Activated naive CD4-positive, alpha-beta T cell treated with anti-CD3 and anti-CD28 coated beads, Interleukin-2, amount 10 ng/mL, durations not matched to agents 7 days and 5 days (primary cell): ENCODE results near the gene EIF3K.
"Not testable (repeated sequence)": the region's sequence is repeated elsewhere in the genome, so short reads cannot be mapped to it uniquely, and the experiment has no call there.

Experiments
- CTCF ChIA-PET: fragments of 350-600 bp; sonication (Branson Sonifier 250); formaldehyde crosslinking; loops from one replicate; lab custom pipeline; 2021; ENCODE audit warnings: antibody characterized with exemption; lab: Charles Lee
- DNase-seq: peaks from one replicate; pipeline ENCODE4 v3.0.0-alpha.2; 2020
- H3K27ac Mint-ChIP-seq: one replicate; pipeline ENCODE4 v1.8.0; 2021; ENCODE audit warnings: mild to moderate bottlenecking, moderate library complexity, mixed read lengths
- H3K27me3 Mint-ChIP-seq: one replicate; pipeline ENCODE4 v1.8.0; 2021; ENCODE audit warnings: mild to moderate bottlenecking, mixed read lengths
- H3K36me3 Mint-ChIP-seq: one replicate; pipeline ENCODE4 v1.8.0; 2021; ENCODE audit warnings: mixed read lengths
- H3K4me1 Mint-ChIP-seq: one replicate; pipeline ENCODE4 v1.8.0; 2021; ENCODE audit warnings: mixed read lengths
- H3K4me3 Mint-ChIP-seq: one replicate; pipeline ENCODE4 v1.8.0; 2021; ENCODE audit warnings: mild to moderate bottlenecking, moderate library complexity, mixed read lengths
- H3K9me3 Mint-ChIP-seq: one replicate; pipeline ENCODE4 v1.8.0; 2021; ENCODE audit warnings: mixed read lengths

EIF3K gene, protein sequence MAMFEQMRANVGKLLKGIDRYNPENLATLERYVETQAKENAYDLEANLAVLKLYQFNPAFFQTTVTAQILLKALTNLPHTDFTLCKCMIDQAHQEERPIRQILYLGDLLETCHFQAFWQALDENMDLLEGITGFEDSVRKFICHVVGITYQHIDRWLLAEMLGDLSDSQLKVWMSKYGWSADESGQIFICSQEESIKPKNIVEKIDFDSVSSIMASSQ

DNA sequence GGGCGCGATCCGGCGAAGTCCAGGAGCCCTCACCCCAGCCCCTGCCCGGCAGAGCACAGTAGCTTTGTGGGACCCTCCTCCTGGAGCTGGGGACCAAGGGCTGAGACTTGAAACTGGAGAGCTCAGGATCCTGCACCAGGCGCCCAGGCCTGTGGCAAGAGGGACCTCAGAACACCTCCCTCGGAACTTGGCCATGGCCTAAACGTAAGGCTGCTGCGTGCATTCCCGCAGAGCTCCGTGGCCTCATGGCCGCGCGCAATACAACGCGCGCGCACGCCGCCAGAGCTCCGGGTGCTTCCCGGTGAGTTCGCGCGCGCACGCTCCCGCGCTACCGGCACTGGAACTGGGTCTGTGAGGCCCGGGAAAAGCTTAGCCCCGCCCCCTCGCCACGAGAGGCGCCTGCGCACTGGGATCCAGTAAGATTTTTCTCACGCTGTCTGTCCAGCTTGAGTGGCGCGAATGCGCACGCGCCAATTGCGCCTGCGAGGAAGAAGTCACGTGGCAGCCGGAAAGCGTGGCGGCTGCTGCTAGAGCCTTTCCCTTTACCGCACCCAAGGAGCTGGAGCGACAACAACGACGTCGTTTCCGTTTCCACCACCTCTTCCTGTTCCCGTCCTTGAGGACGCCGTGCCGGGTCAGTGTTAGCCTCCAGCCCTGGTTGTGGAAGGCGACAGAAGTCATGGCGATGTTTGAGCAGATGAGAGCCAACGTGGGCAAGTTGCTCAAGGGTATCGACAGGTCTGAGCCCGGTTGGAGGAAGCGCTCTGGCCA lies at the start of gene EIF3K:
Gene EIF3K, plus strand, starts transcription at position 599 of the 771 bp plus-strand sequence. Its CDS starts 81 bp downstream, at position 680.
- peak within 1 kb of the TSS; percentile 99 for H3K4me3 Mint-ChIP-seq
- DNase-seq: peak; percentile 98
- peaks cover 61% of the 10 kb centered on the region for H3K4me1 Mint-ChIP-seq
- H3K36me3 Mint-ChIP-seq: peaks cover 51% of the 10 kb centered on the region
- no peaks in the 10 kb centered on the region for H3K27me3 Mint-ChIP-seq
- CTCF ChIA-PET: interaction anchor here (0.9 to 3.5 kb wide), 11 partner anchors 15 to 311 kb away, joined by 3 to 16 read pairs (median 5); partner anchors contain the start of genes FAM98C, MRPS12 and SARS2
- no peaks in the 10 kb centered on the region for H3K9me3 Mint-ChIP-seq
- peak within 1 kb of the TSS; percentile 94 for H3K27ac Mint-ChIP-seq

DNA sequence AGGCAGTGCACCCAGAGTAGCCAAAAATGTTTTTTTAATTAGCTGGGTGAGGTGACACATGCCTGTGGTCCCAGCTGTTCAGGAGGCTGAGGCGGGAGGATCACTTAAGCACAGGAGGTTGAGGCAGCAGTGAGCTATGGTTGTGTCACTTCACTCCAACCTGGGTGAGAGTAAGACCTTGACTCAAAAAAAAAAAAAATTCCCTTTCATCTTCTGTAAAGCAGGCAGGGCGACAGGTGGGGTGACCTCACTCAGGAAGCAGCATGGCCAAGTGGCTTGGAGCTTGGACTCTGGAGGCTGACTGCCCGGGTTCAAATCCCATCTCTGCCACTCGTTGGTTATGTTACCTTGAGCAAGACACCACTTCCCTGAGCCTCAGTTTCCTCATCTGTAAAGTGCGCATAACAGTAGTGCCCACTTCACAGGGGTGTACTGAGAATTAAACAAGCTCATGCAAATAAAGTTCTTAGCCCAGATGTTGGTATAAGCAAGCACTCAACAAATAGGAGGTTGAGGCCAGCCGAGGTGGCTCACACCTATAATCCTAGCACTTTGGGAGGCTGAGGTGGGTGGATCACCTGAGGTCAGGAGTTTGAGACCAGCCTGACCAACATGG lies 49.5 kb upstream of the EIF3K start:
- no peaks in the 10 kb centered on the region for H3K36me3 Mint-ChIP-seq
- no peaks in the 10 kb centered on the region for H3K9me3 Mint-ChIP-seq
- H3K4me3 Mint-ChIP-seq: no peak overlapping the region
- peaks cover 7% of the 10 kb centered on the region for H3K4me1 Mint-ChIP-seq
- H3K27me3 Mint-ChIP-seq: peaks cover 59% of the 10 kb centered on the region
- no peak overlapping the region for H3K27ac Mint-ChIP-seq
- CTCF ChIA-PET: interaction anchor here (0.6 kb wide), 1 partner anchor 13 kb away, joined by 3 read pairs; no protein-coding TSS in a partner anchor
- DNase-seq: no peak

DNA sequence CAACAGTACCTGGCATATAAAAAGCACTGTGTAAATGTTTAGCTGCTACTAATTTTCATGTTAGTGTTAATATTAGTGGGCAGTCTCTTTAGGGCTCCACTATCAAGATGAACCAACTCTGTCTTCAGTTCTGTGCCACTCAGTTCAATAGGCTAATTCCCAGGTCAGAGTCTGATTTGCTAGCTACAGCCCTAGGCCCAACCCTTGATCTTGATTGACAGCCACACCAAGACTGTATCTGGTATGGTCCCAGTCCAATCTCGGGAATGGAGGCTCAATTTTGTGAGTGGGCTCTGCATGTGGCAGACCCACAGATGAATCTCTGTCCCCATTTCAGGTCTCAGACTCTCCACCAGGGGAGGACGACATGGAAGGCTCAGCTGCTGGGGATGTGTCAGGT lies 47.3 kb upstream of the EIF3K start:
- Mint-ChIP-seq H3K4me3 (no peak overlapping the region), H3K9me3 (no peaks in the 10 kb centered on the region), H3K36me3 (no peaks in the 10 kb centered on the region), H3K4me1 (no peaks in the 10 kb centered on the region), H3K27me3 (peaks cover 43% of the 10 kb centered on the region), H3K27ac (no peak overlapping the region)
- CTCF ChIA-PET: no interaction called here
- DNase-seq: no peak

DNA sequence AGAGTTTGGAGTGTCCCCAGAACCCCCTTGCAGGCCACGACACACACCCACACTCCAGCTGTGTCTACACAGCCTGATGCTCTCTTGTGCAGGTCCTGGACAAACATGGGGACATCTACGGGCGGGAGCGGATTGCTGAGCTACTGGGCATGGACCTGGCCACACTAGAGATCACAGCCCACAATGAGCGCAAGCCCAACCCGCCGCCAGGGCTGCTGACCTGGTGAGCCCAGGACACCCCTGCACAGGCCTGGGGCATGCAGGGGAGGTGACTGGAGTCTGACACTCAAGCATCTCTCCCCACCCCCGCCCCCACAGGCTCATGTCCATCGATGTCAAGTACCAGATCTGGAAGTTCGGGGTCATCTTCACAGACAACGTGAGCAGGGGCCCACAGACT lies 41.2 kb upstream of the EIF3K start:
- H3K4me3 Mint-ChIP-seq: no peak overlapping the region
- DNase-seq: no peak
- CTCF ChIA-PET: no interaction called here
- H3K36me3 Mint-ChIP-seq: no peaks in the 10 kb centered on the region
- H3K9me3 Mint-ChIP-seq: no peaks in the 10 kb centered on the region
- peaks cover 17% of the 10 kb centered on the region for H3K4me1 Mint-ChIP-seq
- peaks cover 16% of the 10 kb centered on the region for H3K27me3 Mint-ChIP-seq
- H3K27ac Mint-ChIP-seq: no peak overlapping the region

DNA sequence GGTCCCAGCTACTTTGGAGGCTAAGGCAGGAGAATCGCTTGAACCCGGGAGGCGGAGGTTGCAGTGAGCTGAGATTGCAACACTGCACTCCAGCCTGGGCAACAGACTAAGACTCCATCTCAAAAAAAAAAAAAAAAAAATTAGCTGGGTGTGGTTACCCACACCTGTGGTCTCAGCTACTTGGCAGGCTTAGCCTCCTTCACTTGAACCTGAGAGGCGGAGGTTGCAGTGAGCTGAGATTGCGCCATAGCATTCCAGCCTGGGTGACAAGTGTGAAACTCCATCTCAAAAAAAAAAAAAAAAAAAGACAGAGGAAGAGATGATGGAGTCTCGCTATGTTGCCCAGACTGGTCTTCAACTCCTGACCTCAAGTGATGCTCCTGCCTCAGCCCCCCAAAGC lies 39.7 kb upstream of the EIF3K start:
- H3K36me3 Mint-ChIP-seq, DNase-seq, H3K27ac Mint-ChIP-seq, CTCF ChIA-PET, H3K4me3 Mint-ChIP-seq, H3K9me3 Mint-ChIP-seq: not testable (repeated sequence)
- H3K27me3 Mint-ChIP-seq: peaks cover 13% of the 10 kb centered on the region
- H3K4me1 Mint-ChIP-seq: peaks cover 23% of the 10 kb centered on the region

DNA sequence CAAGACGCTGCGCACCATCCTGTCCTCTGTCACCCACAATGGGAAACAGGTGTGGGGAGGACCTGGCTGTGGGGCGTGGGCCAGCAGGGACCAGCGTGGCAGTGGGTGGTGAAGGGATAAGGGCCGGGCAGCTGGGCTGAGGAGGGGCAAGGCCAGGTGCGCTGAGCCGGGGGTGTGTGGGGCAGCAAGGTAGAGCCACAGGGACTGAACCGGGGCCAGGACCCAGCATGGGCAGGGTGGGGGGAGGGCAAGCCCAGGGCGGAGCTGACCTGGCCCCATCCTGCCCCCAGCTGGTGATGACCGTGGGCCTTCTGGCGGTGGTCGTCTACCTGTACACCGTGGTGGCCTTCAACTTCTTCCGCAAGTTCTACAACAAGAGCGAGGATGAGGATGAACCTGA lies 38.9 kb upstream of the EIF3K start:
- H3K27ac Mint-ChIP-seq: no peak overlapping the region
- peaks cover 11% of the 10 kb centered on the region for H3K27me3 Mint-ChIP-seq
- CTCF ChIA-PET: no interaction called here
- no peak for DNase-seq
- no peak overlapping the region for H3K4me3 Mint-ChIP-seq
- H3K9me3 Mint-ChIP-seq: no peaks in the 10 kb centered on the region
- H3K4me1 Mint-ChIP-seq: peaks cover 23% of the 10 kb centered on the region
- H3K36me3 Mint-ChIP-seq: no peaks in the 10 kb centered on the region

DNA sequence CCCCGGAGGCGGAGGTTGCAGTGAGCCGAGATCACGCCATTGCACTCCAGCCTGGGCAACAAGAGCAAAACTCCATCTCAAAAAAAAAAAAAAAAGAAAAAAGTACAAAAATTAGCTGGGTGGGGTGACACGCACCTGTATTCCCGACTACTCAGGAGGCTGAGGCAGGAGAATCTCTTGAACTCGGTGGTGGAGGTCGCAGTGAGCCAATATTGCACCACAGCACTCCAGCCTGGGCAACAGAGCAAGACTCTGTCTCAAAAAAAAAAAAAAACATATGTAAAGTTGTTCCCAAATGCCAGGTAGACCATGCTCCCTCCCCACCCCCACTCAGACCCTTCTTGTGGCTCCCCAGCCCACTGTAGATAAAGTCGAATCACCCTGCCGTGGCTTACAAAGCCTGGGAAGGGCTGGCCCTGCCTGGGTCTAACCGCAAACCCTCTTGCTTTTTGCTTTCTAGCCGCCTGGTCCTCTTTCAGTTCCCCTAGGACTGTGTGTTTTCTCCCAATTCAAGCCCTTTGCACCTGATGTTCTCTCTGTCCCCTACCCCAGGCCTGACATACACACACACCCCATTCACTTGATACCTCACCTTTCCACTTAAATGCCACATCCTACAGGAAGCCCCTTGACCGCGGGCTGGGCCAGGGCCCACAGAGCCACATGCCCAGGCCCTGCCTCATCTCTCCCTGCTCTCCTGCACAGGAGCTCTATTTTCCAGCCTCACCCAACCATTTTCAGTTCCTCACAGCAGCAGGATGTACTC lies 35.6 kb upstream of the EIF3K start:
- no peak overlapping the region for H3K27ac Mint-ChIP-seq
- no peaks in the 10 kb centered on the region for H3K9me3 Mint-ChIP-seq
- no peaks in the 10 kb centered on the region for H3K27me3 Mint-ChIP-seq
- CTCF ChIA-PET: interaction anchor here (0.7 kb wide), 1 partner anchor 14 kb away, joined by 3 read pairs; no protein-coding TSS in a partner anchor
- peaks cover 15% of the 10 kb centered on the region for H3K36me3 Mint-ChIP-seq
- H3K4me1 Mint-ChIP-seq: peaks cover 23% of the 10 kb centered on the region
- DNase-seq: no peak
- H3K4me3 Mint-ChIP-seq: no peak overlapping the region

DNA sequence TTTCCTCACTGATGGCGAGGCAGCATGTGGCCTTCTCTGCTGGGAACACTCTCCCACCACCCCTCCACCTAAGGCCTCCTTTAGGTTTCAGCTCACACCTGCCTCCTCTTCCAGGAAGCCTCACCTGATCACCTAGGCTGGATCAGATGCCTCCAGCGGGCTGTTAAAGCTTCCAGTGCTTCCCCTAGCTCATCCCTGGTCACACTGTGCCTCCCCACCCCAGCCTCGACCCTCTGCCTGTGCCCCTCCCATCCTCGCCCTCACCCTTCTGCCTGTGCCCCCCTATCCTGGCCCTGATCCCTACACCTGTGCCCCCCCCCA lies 35.0 kb upstream of the EIF3K start:
- no peak overlapping the region for H3K4me3 Mint-ChIP-seq
- CTCF ChIA-PET: no interaction called here
- peaks cover 18% of the 10 kb centered on the region for H3K4me1 Mint-ChIP-seq
- no peaks in the 10 kb centered on the region for H3K27me3 Mint-ChIP-seq
- H3K9me3 Mint-ChIP-seq: no peaks in the 10 kb centered on the region
- H3K27ac Mint-ChIP-seq: no peak overlapping the region
- no peak for DNase-seq
- peaks cover 17% of the 10 kb centered on the region for H3K36me3 Mint-ChIP-seq

DNA sequence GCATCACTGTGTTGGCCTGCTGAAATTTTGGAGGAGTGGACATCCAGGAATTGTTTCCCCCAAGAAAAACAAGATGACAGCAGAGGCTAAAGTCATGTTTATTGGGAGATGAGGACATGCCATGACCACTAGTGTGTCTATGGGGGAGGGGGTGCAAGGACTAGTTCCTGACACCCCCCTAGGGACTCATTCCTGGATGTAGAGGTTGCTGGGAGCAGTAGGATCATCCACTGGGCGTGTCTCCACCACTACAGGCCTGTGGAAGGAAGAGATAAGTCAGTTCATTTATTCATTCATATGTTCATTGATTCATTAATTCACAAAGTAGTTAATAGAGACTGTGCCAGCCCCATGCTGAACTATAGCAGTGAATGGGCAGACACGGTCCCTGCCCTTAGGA lies 31.4 kb upstream of the EIF3K start:
- no peak for DNase-seq
- no peak overlapping the region for H3K27ac Mint-ChIP-seq
- H3K4me3 Mint-ChIP-seq: no peak overlapping the region
- peaks cover 33% of the 10 kb centered on the region for H3K36me3 Mint-ChIP-seq
- no peaks in the 10 kb centered on the region for H3K9me3 Mint-ChIP-seq
- H3K27me3 Mint-ChIP-seq: no peaks in the 10 kb centered on the region
- CTCF ChIA-PET: interaction anchor here (0.8 kb wide), 1 partner anchor 47 kb away, joined by 3 read pairs; no protein-coding TSS in a partner anchor
- peaks cover 7% of the 10 kb centered on the region for H3K4me1 Mint-ChIP-seq

DNA sequence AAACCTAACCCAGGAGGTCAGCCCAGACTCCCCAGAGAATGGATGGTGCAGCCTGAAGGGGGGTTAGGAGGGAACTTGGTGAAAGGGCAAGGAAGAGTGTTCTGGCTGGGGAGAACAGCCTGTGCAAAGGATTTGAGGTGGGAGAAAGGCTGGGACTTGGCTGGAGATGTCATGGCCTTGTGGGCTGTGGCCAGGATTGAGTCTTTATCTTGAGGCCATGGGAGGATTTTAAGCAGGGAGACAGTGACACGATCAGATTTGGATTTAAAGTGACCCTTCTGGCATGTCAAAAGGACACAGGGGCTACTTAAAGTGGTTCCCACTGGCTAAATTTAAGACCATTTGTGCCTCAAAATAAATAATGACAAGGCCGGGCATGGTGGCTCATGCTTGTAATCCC lies 30.9 kb upstream of the EIF3K start:
- DNase-seq: no peak
- H3K36me3 Mint-ChIP-seq: peaks cover 35% of the 10 kb centered on the region
- H3K4me3 Mint-ChIP-seq: no peak overlapping the region
- no peak overlapping the region for H3K27ac Mint-ChIP-seq
- H3K4me1 Mint-ChIP-seq: peaks cover 6% of the 10 kb centered on the region
- H3K9me3 Mint-ChIP-seq: no peaks in the 10 kb centered on the region
- CTCF ChIA-PET: no interaction called here
- H3K27me3 Mint-ChIP-seq: no peaks in the 10 kb centered on the region

DNA sequence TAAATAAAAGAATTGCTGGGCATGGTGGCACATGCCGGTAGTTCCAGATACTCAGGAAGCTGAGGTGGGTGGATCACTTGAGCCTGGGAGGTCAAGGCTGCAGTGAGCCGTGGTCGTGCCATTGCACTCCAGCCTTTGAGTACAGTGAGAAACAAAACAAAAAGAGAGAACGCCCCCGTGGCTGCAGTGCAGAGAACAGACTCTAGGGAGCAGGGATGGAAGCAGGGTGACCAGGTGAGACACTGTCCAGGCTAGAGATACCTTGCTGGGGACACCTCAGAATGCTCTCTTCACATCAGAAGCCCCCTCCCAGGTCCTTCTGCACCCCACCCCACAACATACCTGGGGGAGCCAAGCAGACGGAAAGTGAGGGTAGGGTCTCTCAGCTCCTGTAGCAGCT lies 26.0 kb upstream of the EIF3K start:
- peaks cover 6% of the 10 kb centered on the region for H3K4me1 Mint-ChIP-seq
- no peak overlapping the region for H3K27ac Mint-ChIP-seq
- no peak overlapping the region for H3K4me3 Mint-ChIP-seq
- CTCF ChIA-PET: interaction anchor here (1.3 kb wide), 1 partner anchor 26 kb away, joined by 3 read pairs; the partner anchor contains the start of gene EIF3K
- DNase-seq: no peak
- H3K36me3 Mint-ChIP-seq: peaks cover 59% of the 10 kb centered on the region
- H3K9me3 Mint-ChIP-seq: no peaks in the 10 kb centered on the region
- no peaks in the 10 kb centered on the region for H3K27me3 Mint-ChIP-seq

DNA sequence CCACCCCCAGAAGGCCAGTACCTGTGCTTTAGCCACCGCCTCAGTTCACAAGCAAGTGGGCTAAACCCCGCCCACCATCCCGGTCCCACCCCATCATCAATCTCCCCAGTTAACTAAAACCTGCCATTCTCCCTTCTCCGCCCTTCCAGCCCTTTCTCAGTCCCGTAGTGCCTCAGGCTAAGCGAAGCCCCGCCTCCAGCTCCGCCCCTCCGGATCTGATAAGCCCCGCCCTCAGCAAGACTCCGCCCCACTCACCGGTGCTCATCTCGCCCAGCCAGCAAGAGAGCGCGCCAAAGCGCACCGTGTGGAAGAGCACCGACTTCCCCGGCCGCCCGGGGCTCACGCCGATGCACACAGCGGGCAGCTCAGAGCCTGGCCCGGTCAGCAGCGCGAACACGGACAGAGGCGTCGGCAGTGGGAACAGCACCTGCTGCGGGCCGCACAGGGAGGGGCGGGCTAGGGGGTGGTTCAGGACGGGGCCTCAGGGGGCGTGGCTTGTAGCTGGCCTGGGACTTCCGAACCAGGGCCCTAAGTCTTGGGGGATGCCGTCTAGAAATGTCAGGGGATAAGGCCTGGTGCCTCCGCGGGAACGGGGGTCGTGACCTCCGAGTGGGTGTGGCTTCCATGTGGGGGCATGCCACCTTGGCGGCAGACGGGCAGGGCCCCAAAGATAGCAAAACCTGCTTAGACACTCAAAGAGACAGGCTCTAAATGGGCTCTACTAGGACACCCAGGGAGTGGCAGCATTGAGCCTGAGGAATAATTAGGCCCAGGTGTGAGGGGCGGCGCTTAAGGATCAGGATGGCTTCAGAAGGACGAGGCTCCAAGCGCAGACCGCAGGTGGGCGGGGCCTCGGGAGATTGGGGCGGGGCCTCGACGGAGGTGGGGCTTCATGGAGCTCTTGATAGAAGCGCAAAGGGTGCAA lies 22.7 kb upstream of the EIF3K start:
- Mint-ChIP-seq H3K27me3 (no peaks in the 10 kb centered on the region), H3K9me3 (no peaks in the 10 kb centered on the region), H3K4me1 (peaks cover 9% of the 10 kb centered on the region), H3K4me3 (no peak overlapping the region), H3K36me3 (peaks cover 59% of the 10 kb centered on the region), H3K27ac (peak overlapping the region; percentile 45)
- peak; percentile 30 for DNase-seq
- CTCF ChIA-PET: no interaction called here

DNA sequence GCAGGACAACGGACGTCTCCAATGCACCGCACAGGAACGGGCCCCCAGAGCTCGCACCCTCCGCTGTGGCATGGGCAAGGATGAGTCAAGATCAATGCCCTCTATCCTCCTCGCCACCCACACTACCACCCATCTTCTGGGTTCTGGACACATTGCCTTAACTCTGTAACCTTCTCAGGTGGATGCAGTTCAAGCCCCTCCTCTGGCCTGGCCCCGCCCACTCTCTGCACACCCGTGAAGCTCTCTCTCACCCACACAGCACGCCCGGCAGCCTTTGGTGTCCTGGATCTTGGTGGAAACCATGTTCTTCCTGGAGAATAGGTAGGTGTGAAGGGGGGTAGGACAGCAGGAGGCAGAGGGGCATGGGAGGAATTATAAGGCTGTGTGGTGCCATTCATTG lies 21.9 kb upstream of the EIF3K start:
- peak overlapping the region; percentile 14 for H3K27ac Mint-ChIP-seq
- H3K36me3 Mint-ChIP-seq: peaks cover 60% of the 10 kb centered on the region
- H3K4me3 Mint-ChIP-seq: no peak overlapping the region
- peaks cover 9% of the 10 kb centered on the region for H3K4me1 Mint-ChIP-seq
- no peaks in the 10 kb centered on the region for H3K27me3 Mint-ChIP-seq
- no peaks in the 10 kb centered on the region for H3K9me3 Mint-ChIP-seq
- CTCF ChIA-PET: no interaction called here
- DNase-seq: no peak
